Muscle layer of colon (tissue), 2 donors: ENCODE results near the gene PRKG2.
"Not testable (repeated sequence)": the region's sequence is repeated elsewhere in the genome, so short reads cannot be mapped to it uniquely, and the experiment has no call there.

Experiments used
- H3K27ac ChIP-seq: one replicate; pipeline ENCODE4 v1.7.0; 2013; ENCODE audit warnings: low read depth, mild to moderate bottlenecking, low read length, moderate library complexity
- H3K27me3 ChIP-seq, 2 donors: one replicate each; pipeline ENCODE4 v1.7.0; 2013; ENCODE audit warnings: low read length in 2 of 2, mild to moderate bottlenecking in 2 of 2; ENCODE audit not compliant: insufficient read depth in 2 of 2, control insufficient read depth in 1 of 2
- H3K36me3 ChIP-seq: one replicate; pipeline ENCODE4 v1.7.0; 2013; ENCODE audit warnings: mild to moderate bottlenecking, low read length; ENCODE audit not compliant: insufficient read depth
- H3K4me1 ChIP-seq: one replicate; pipeline ENCODE4 v1.7.0; 2013; ENCODE audit warnings: mild to moderate bottlenecking, low read length; ENCODE audit not compliant: insufficient read depth
- H3K4me3 ChIP-seq, 2 donors: one replicate each; pipeline ENCODE4 v1.7.0; 2013; ENCODE audit warnings: low read length in 2 of 2, low read depth in 1 of 2, mild to moderate bottlenecking in 1 of 2, moderate library complexity in 1 of 2
- H3K9ac ChIP-seq: one replicate; pipeline ENCODE4 v1.7.0; 2013; ENCODE audit warnings: low read length
- H3K9me3 ChIP-seq: one replicate; pipeline ENCODE4 v1.7.0; 2013; ENCODE audit warnings: mild to moderate bottlenecking, low read length
- donor health status: abdominal sarcoma.
- donor health status: Adenocarcinoma of cecum.

Gene PRKG2

DNA sequence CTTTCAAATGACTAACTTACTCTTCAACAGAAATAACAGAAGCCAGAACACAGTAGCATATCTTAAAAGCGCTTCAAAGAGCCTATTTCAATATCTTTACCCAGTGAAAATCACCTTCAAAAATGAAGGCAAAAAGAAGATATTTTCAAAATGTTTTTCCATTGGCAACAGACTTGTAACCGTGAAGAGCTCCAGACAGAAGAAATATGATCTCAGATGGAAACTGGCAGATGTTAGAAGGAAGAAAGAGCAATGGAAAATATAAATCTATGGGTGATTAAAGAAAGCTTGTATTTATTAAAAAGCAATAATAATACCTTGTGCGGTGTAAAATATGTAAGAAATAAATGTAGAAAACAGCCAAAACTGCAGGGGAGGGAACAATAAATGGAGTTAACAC lies 35.7 kb downstream of the PRKG2 start:
- Histone ChIP-seq H3K9ac (no peak overlapping the region), H3K36me3 (no peaks in the 10 kb centered on the region), H3K4me3 (no peak overlapping the region), H3K4me1 (no peaks in the 10 kb centered on the region), H3K27me3 (no peaks in the 10 kb centered on the region), H3K27ac (no peak overlapping the region), H3K9me3 (no peaks in the 10 kb centered on the region)

DNA sequence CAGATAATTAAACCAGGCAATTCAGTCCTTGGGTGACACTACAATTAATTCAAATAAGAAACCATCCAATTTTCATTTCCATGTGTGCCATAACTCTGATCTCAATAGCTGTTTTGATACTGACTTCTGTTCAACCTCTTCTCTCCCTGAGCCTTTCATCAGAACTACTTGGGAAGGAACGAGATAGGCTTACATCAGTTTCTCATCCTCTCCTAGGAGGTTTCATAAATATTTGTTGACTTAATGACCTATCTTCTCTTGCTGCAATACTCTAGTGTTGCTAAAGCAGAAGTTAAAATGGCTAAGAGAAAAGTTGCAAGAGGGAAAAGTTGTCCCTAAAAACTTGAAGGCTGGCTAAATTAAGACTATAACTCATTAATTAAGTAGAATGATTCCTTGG lies 41.8 kb downstream of the PRKG2 start:
- H3K9ac ChIP-seq = no peak overlapping the region
- no peaks in the 10 kb centered on the region for H3K4me1 ChIP-seq
- no peak overlapping the region for H3K4me3 ChIP-seq
- no peaks in the 10 kb centered on the region for H3K36me3 ChIP-seq
- no peak overlapping the region for H3K27ac ChIP-seq
- no peaks in the 10 kb centered on the region for H3K9me3 ChIP-seq
- no peaks in the 10 kb centered on the region for H3K27me3 ChIP-seq

DNA sequence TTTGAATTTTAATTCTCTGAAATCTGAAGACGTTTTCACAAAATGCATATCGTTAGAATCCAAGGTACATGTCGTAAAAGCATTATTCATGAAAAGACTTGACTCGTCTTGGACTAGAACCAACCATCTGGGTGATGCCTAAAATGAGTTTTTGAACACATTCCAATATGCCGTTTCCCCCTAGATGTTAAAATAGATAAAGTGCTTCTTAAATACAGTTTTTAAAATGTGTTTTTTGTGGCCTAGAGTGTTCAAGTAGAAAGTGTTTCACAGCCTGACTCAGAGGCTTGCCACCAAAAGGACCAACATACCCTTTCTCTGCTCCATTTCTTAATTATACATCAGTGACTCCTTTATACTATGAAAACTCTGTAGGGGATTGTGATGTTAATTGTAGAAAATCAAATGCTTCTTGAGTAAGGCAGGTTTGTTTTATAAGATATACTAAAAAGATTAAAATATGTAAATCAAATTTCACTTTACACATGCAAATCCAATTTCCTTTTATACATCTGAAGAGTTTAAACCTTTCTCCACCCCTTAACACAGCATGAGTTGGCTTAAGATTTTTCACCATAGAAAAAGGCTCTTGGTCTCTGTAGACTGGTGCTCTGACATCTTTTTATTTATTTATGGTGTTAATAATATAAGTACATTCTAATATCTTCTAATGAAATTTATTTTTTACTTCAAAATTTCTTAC lies 48.4 kb downstream of the PRKG2 start:
- Histone ChIP-seq H3K9me3 (no peaks in the 10 kb centered on the region), H3K9ac (no peak overlapping the region), H3K36me3 (no peaks in the 10 kb centered on the region), H3K4me3 (no peak overlapping the region), H3K27ac (no peak overlapping the region), H3K4me1 (no peaks in the 10 kb centered on the region), H3K27me3 (no peaks in the 10 kb centered on the region)

DNA sequence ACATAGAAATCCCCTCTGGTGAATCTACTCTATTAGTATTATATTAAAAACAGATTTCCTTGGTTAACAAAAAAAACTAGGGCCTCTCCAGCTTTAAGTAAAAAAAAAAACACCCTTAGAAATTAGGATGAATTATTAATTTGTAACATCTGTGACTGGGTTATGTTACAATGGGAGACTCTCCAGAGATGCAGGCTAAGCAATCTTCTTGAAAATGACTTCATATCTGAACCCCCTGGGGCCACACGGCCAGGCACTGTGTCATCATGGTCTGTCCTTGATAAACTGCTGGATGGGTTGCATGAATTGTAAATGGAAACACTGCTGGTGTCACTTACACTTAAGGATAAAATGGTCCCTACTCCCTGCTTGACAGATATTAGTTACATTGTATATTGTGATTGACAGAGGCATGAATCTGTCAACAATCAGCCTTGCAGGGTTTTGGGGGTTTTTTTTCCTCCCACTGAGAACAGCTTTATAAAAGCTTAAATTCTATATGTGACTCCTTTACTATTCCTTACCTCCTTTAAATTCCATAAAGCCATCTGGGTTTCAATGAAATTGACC lies 49.1 kb downstream of the PRKG2 start:
- Histone ChIP-seq H3K9ac (no peak overlapping the region), H3K27ac (no peak overlapping the region), H3K4me3 (no peak overlapping the region), H3K9me3 (no peaks in the 10 kb centered on the region), H3K36me3 (no peaks in the 10 kb centered on the region), H3K4me1 (no peaks in the 10 kb centered on the region), H3K27me3 (no peaks in the 10 kb centered on the region)

DNA sequence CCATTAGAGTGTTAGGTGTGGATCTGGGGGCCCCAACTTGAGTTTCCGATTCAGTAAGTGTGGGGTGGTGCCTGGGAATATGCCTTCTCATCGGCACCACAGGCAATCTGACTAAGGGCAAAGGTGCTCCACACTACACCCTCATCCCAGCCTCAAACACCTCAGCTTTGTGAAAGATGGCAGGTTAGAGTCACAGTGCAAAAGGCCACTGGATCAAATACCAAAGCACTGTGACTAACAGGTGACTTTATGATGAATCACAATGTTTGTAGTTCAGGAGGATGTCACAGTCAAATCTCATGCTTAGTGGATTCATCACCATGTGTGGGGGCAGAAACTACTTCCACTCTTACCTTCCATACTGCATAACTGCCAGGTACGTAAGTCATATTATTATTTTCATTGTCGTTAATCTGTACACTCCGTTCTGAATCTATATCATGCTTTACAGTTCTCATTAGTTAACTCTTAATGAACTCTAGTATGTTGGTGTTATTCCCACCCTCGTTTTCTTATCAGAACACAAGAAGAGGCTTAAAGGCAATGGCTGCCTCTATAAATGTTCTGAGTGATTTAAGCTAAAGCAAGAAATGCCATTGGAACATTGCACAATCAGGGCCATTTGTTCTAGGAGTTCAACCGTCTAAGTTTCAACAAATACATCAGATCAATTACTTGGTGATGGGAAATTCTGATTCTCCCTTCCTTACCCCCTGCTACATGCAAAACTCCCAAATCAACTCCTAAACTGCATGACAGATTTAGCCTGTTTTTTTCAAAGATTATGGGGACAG lies 50.2 kb downstream of the PRKG2 start:
- Histone ChIP-seq H3K4me3 (no peak overlapping the region), H3K9me3 (no peaks in the 10 kb centered on the region), H3K9ac (no peak overlapping the region), H3K27me3 (no peaks in the 10 kb centered on the region), H3K27ac (no peak overlapping the region), H3K4me1 (no peaks in the 10 kb centered on the region), H3K36me3 (no peaks in the 10 kb centered on the region)

DNA sequence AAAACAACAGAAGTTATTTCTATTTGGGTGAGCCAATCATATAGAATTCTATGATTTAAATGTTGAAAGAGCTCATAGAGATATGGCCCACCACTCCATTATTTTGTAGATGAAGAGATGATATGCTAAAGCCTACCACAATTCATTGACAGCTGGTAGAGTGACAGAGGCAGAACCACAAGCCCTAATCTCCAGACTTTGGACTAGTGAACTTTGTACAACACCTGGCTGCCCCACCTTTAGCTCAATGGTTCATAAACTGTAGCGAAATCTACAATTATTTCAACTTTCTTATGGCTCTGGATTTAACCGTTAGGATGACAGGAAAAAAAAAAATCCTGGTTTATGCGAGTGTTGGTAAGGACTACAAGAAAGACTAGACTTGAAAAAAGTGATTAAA lies 50.9 kb downstream of the PRKG2 start:
- H3K4me3 ChIP-seq = no peak overlapping the region
- no peaks in the 10 kb centered on the region for H3K9me3 ChIP-seq
- H3K36me3 ChIP-seq = no peaks in the 10 kb centered on the region
- H3K9ac ChIP-seq = no peak overlapping the region
- H3K4me1 ChIP-seq = no peaks in the 10 kb centered on the region
- H3K27ac ChIP-seq = no peak overlapping the region
- H3K27me3 ChIP-seq = no peaks in the 10 kb centered on the region

DNA sequence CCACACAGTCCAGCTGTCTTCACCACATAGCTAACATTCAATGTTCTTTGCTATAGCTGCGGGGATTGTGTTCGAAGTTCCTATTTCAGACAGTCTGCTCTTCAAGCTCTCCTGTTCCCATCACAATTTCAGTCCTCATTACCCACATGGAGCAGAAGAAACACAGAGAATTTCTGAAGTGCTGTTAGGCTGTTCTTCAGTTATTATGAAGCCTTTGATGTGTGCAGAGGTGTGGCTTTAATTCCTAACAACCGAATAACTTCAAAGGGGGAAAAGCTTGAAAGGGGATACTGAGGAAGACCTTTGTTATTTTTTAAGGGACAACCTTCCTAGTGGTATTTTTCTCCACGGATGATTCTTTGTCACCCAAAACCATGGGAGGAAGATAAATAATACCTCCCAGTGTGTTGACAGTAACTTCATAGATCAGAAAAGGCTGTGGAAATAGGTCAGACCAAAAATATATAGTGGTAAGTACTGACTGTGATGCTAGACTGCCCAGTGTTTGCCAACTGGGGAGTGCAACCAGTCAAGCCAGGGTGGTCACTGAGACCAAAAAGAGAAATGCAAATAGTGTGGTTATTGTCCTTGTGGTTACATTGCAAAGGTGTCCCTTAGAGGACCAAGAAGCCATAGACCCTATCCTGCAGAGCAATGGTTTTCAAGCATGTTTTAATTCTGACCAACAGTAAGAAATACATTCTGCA lies 52.1 kb downstream of the PRKG2 start:
- H3K27me3 ChIP-seq = no peaks in the 10 kb centered on the region
- H3K4me3 ChIP-seq = no peak overlapping the region
- no peak overlapping the region for H3K27ac ChIP-seq
- no peaks in the 10 kb centered on the region for H3K4me1 ChIP-seq
- H3K9ac ChIP-seq = no peak overlapping the region
- no peaks in the 10 kb centered on the region for H3K9me3 ChIP-seq
- no peaks in the 10 kb centered on the region for H3K36me3 ChIP-seq

DNA sequence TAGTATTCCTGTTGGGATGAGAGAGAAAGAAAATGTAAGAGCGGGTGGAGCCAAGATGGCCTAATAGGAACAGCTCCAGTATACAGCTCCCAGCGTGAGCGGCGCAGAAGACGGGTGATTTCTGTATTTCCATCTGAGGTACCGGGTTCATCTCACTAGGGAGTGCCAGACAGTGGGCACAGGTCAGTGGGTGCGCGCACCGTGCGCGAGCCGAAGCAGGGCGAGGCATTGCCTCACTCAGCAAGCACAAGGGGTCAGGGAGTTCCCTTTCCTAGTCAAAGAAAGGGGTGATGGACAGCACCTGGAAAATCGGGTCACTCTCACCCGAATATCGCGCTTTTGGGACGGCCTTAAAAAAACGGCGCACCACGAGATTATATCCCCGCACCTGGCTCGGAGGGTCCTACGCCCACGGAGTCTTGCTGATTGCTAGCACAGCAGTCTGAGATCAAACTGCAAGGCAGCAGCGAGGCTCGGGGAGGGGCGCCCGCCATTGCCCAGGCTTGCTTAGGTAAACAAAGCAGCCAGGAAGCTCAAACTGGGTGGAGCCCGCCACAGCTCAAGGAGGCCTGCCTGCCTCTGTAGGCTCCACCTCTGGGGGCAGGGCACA lies 61.2 kb downstream of the PRKG2 start:
- H3K36me3 ChIP-seq, H3K27me3 ChIP-seq, H3K9me3 ChIP-seq, H3K27ac ChIP-seq, H3K4me3 ChIP-seq, H3K4me1 ChIP-seq, H3K9ac ChIP-seq: not testable (repeated sequence)

DNA sequence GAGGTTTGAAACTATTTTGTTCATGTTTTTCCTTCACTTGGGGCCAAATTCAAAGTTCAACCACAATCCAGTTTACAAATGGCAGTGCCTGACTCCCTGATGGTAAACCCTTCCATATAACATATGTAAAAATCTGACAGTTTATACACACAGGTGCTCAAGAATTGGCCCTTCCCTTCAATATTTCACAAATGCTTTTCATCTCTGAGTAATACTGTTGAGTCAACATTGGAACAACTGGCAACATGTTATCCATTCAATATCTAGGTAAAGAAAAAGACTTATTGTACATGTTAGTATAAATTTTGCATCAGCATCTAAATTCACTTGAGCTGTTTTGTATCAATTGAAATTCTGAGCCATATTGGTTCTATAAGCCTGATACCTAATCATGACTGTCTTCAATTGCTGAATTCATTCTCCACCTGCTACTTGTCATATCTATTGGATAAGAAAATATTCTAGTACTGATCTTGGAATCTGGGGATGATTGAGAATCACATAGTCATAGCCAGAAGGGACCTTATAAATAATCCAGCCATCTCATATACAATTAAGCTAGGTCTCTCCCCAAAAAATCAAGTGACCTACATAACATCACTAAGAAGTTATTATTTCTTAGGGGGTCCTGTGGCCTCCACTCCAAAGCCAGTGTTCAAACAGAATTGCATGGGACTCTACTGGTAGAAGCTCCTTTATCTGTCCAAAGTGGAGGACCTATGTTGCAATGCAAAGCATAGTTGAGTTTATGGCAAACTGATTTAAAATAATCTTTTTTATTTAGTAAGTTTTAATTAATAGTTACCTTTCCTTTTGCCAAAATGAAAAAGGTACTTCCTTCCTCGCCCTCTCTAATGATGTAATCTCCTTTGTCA lies 61.9 kb downstream of the PRKG2 start:
- Histone ChIP-seq H3K9ac (no peak overlapping the region), H3K9me3 (no peaks in the 10 kb centered on the region), H3K4me1 (no peaks in the 10 kb centered on the region), H3K27ac (no peak overlapping the region), H3K4me3 (no peak overlapping the region), H3K36me3 (no peaks in the 10 kb centered on the region), H3K27me3 (no peaks in the 10 kb centered on the region)

DNA sequence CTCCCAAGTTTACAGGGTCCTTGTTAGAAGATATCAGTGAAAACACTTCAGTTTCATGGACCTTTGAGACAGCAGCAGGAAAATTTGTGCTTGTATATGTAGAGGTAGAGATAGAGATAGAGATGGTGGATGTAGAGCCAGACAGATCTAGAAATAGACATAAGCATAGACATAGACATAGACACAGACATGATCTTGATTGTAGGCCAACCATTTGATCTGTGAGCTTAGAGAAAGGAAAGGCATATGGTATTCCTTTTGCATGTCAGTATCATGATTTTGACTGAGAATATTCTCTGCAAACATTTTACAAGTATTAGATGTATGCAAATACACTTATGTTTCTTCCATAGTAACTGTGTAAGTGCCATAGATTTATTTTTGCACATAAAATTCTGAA lies 65.0 kb downstream of the PRKG2 start:
- Histone ChIP-seq H3K4me3 (no peak overlapping the region), H3K9me3 (no peaks in the 10 kb centered on the region), H3K27me3 (no peaks in the 10 kb centered on the region), H3K4me1 (no peaks in the 10 kb centered on the region), H3K36me3 (no peaks in the 10 kb centered on the region), H3K9ac (no peak overlapping the region), H3K27ac (no peak overlapping the region)
